Measurements from ENCODE around the gene NABP2.

- TF ChIP-seq, protein P1, sequence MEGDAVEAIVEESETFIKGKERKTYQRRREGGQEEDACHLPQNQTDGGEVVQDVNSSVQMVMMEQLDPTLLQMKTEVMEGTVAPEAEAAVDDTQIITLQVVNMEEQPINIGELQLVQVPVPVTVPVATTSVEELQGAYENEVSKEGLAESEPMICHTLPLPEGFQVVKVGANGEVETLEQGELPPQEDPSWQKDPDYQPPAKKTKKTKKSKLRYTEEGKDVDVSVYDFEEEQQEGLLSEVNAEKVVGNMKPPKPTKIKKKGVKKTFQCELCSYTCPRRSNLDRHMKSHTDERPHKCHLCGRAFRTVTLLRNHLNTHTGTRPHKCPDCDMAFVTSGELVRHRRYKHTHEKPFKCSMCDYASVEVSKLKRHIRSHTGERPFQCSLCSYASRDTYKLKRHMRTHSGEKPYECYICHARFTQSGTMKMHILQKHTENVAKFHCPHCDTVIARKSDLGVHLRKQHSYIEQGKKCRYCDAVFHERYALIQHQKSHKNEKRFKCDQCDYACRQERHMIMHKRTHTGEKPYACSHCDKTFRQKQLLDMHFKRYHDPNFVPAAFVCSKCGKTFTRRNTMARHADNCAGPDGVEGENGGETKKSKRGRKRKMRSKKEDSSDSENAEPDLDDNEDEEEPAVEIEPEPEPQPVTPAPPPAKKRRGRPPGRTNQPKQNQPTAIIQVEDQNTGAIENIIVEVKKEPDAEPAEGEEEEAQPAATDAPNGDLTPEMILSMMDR (IDR thresholded peaks at IDR 0.05): no peak
- no peak for TF ChIP-seq EZH2 (IDR thresholded peaks at IDR 0.05; ENCODE audit: borderline replicate concordance, insufficient read depth, low read depth, low read length, poor library complexity, severe bottlenecking)
These were observed 20.4 kb downstream of the NABP2 start for GRCh38 chr12:56244494-56244893.

Measured in B cell (primary cell).